Neural progenitor cell (in vitro differentiated cells): ENCODE measurements around the gene ZMIZ1.

Experiments used
- EZH2 ChIP-seq: fragments of 200-600 bp; sonication (generic); IDR thresholded peaks from 2 replicates; pipeline ENCODE4 v1.6.1; 2017; ENCODE audit warnings: antibody characterized with exemption, mild to moderate bottlenecking, moderate library complexity
- EZH2phosphoT487 ChIP-seq: fragments of 200-600 bp; sonication (generic); IDR thresholded peaks from 2 replicates; pipeline ENCODE4 v1.6.1; 2017; ENCODE audit warnings: antibody characterized with exemption
- TF ChIP-seq, protein P1 (sequence below): fragments of 200-600 bp; sonication (generic); IDR thresholded peaks from 2 replicates; pipeline ENCODE4 v1.5.1; 2017; ENCODE audit warnings: antibody characterized with exemption, mild to moderate bottlenecking

GRCh38 chr10:79342295-79342761 lies 273.6 kb downstream of the ZMIZ1 start:
- TF ChIP-seq, protein P1, sequence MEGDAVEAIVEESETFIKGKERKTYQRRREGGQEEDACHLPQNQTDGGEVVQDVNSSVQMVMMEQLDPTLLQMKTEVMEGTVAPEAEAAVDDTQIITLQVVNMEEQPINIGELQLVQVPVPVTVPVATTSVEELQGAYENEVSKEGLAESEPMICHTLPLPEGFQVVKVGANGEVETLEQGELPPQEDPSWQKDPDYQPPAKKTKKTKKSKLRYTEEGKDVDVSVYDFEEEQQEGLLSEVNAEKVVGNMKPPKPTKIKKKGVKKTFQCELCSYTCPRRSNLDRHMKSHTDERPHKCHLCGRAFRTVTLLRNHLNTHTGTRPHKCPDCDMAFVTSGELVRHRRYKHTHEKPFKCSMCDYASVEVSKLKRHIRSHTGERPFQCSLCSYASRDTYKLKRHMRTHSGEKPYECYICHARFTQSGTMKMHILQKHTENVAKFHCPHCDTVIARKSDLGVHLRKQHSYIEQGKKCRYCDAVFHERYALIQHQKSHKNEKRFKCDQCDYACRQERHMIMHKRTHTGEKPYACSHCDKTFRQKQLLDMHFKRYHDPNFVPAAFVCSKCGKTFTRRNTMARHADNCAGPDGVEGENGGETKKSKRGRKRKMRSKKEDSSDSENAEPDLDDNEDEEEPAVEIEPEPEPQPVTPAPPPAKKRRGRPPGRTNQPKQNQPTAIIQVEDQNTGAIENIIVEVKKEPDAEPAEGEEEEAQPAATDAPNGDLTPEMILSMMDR = no peak
- TF ChIP-seq EZH2phosphoT487 = no peak
- no peak for TF ChIP-seq EZH2
